ENCODE measurements around the gene WASL.
"Not testable (repeated sequence)": the region's sequence is repeated elsewhere in the genome, so short reads cannot be mapped to it uniquely, and the experiment has no call there.

Gene WASL

GRCh38 chr7:123734498-123734897 is 14.3 kb downstream of the WASL start:
- DNase-seq (ENCODE audit: low read depth, low spot score): no peak

GRCh38 chr7:123732413-123733091 is 16.3 kb downstream of the WASL start:
- DNase-seq (ENCODE audit: low read depth, low spot score): no peak

- DNase-seq (ENCODE audit: low read depth, low spot score): no peak
These were observed 19.6 kb downstream of the WASL start for GRCh38 chr7:123729218-123729578.

GRCh38 chr7:123727071-123727837 is 21.5 kb downstream of the WASL start:
- no peak for DNase-seq (ENCODE audit: low read depth, low spot score)

GRCh38 chr7:123725586-123726171 is 23.1 kb downstream of the WASL start:
- DNase-seq (ENCODE audit: low read depth, low spot score): no peak

GRCh38 chr7:123724817-123725253 is 24.0 kb downstream of the WASL start:
- DNase-seq (ENCODE audit: low read depth, low spot score): no peak

GRCh38 chr7:123723913-123724312 is 24.9 kb downstream of the WASL start:
- no peak for DNase-seq (ENCODE audit: low read depth, low spot score)

- not testable (repeated sequence) for DNase-seq (ENCODE audit: low read depth, low spot score)
These were observed 28.3 kb downstream of the WASL start for GRCh38 chr7:123720527-123720926.

GRCh38 chr7:123719197-123719721 is 29.5 kb downstream of the WASL start:
- DNase-seq (ENCODE audit: low read depth, low spot score): no peak

GRCh38 chr7:123718773-123719172 is 30.0 kb downstream of the WASL start:
- no peak for DNase-seq (ENCODE audit: low read depth, low spot score)

- DNase-seq (ENCODE audit: low read depth, low spot score): no peak
These were observed 31.1 kb downstream of the WASL start for GRCh38 chr7:123717689-123718088.

- DNase-seq (ENCODE audit: low read depth, low spot score): no peak
These were observed 31.9 kb downstream of the WASL start for GRCh38 chr7:123716877-123717276.

- DNase-seq (ENCODE audit: low read depth, low spot score): no peak
These were observed 33.0 kb downstream of the WASL start for GRCh38 chr7:123715799-123716198.

- no peak for DNase-seq (ENCODE audit: low read depth, low spot score)
These were observed 33.6 kb downstream of the WASL start for GRCh38 chr7:123715198-123715597.

- no peak for DNase-seq (ENCODE audit: low read depth, low spot score)
These were observed 34.3 kb downstream of the WASL start for GRCh38 chr7:123714296-123715080.

GRCh38 chr7:123712619-123713018 is 36.2 kb downstream of the WASL start:
- DNase-seq (ENCODE audit: low read depth, low spot score): no peak

- no peak for DNase-seq (ENCODE audit: low read depth, low spot score)
These were observed 36.9 kb downstream of the WASL start for GRCh38 chr7:123711832-123712293.

GRCh38 chr7:123710683-123711082 is 38.1 kb downstream of the WASL start:
- DNase-seq (ENCODE audit: low read depth, low spot score): no peak

- DNase-seq (ENCODE audit: low read depth, low spot score): no peak
These were observed 39.3 kb downstream of the WASL start for GRCh38 chr7:123709525-123709924.

GRCh38 chr7:123705211-123705901 is 43.4 kb downstream of the WASL start:
- no peak for DNase-seq (ENCODE audit: low read depth, low spot score)
